Effector memory CD4-positive, alpha-beta T cell (primary cell): ENCODE results near the gene SLC26A1.

Source experiments
- DNase-seq, 3 donors: peaks; one replicate each; pipeline ENCODE4 v3.0.0-alpha.2; 2020
- H3K27ac ChIP-seq: 2 replicates; pipeline ENCODE4 v1.7.0; 2013; ENCODE audit warnings: mild to moderate bottlenecking, low read length, moderate library complexity; ENCODE audit not compliant: insufficient read depth, poor library complexity, severe bottlenecking
- H3K27me3 ChIP-seq: replicated peaks from 2 replicates; pipeline ENCODE4 v1.7.0; 2013; ENCODE audit warnings: mild to moderate bottlenecking, low read length; ENCODE audit not compliant: insufficient read depth, control insufficient read depth, poor library complexity, severe bottlenecking
- H3K36me3 ChIP-seq: 2 replicates; pipeline ENCODE4 v1.7.0; 2013; ENCODE audit warnings: mild to moderate bottlenecking, low read length, moderate library complexity; ENCODE audit not compliant: control insufficient read depth, insufficient read depth
- H3K4me1 ChIP-seq: 2 replicates; pipeline ENCODE4 v1.7.0; 2013; ENCODE audit warnings: low read length, mild to moderate bottlenecking; ENCODE audit not compliant: control insufficient read depth, insufficient read depth, poor library complexity, severe bottlenecking
- H3K4me3 ChIP-seq: 2 replicates; pipeline ENCODE4 v1.7.0; 2013; ENCODE audit warnings: low read length, low read depth, mild to moderate bottlenecking; ENCODE audit not compliant: insufficient read depth, poor library complexity, severe bottlenecking
- H3K9me3 ChIP-seq: 2 replicates; pipeline ENCODE4 v1.7.0; 2013; ENCODE audit warnings: mild to moderate bottlenecking, low read length, moderate library complexity; ENCODE audit not compliant: control insufficient read depth

SLC26A1 gene

GRCh38 chr4:997375-998071 is 4.3 kb upstream of the SLC26A1 start:
- Histone ChIP-seq H3K27ac (no peak overlapping the region), H3K9me3 (no peaks in the 10 kb centered on the region), H3K4me3 (no peak overlapping the region), H3K4me1 (peaks cover 11% of the 10 kb centered on the region), H3K27me3 (peaks cover 31% of the 10 kb centered on the region), H3K36me3 (no peaks in the 10 kb centered on the region)
- no peak for DNase-seq

GRCh38 chr4:996997-997374 is 3.8 kb upstream of the SLC26A1 start:
- H3K36me3 ChIP-seq: no peaks in the 10 kb centered on the region
- no peak overlapping the region for H3K4me3 ChIP-seq
- H3K9me3 ChIP-seq: no peaks in the 10 kb centered on the region
- H3K27ac ChIP-seq: no peak overlapping the region
- no peak for DNase-seq
- H3K27me3 ChIP-seq: peaks cover 25% of the 10 kb centered on the region
- H3K4me1 ChIP-seq: peaks cover 8% of the 10 kb centered on the region

GRCh38 chr4:996030-996996 is 3.1 kb upstream of the SLC26A1 start:
- no peaks in the 10 kb centered on the region for H3K36me3 ChIP-seq
- H3K9me3 ChIP-seq: no peaks in the 10 kb centered on the region
- H3K27ac ChIP-seq: no peak overlapping the region
- H3K4me1 ChIP-seq: peaks cover 8% of the 10 kb centered on the region
- peaks cover 19% of the 10 kb centered on the region for H3K27me3 ChIP-seq
- no peak for DNase-seq
- H3K4me3 ChIP-seq: no peak overlapping the region

DNA sequence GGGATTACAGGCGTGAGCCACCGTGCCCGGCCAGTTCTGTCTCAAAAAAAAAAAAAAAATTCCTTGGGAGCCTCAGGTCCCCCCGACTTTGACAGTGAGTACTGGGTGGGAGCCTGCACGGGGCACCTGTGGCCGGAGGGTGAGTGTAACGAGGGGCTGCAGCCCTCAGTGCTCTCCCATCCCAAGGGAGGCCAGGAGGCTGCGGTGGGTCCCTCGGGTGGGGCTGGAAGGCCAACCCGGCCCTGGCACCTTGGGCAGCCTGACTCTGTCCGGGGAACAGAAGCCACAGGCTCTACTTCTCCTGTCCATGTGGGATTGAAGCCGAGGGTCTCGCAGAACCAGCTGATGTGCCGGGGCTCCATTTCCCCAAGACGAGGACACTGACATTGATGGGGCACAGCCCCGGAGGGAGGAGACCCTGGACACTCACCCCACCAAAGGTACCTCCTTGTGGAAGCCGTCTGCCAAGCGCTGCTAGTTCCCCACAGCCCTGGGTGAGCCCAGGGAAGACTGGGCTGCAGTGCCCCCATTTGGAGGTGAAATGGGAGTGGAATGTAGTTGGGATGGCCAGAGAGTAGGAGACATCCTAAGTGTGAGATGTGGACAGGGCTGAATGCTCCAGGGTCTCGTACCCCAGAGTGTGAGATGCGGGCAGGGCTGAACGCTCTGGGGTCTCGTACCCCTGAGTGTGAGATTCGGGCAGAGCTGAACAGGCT is 2.3 kb upstream of the SLC26A1 start:
- H3K9me3 ChIP-seq: no peaks in the 10 kb centered on the region
- H3K27me3 ChIP-seq: peaks cover 16% of the 10 kb centered on the region

DNA sequence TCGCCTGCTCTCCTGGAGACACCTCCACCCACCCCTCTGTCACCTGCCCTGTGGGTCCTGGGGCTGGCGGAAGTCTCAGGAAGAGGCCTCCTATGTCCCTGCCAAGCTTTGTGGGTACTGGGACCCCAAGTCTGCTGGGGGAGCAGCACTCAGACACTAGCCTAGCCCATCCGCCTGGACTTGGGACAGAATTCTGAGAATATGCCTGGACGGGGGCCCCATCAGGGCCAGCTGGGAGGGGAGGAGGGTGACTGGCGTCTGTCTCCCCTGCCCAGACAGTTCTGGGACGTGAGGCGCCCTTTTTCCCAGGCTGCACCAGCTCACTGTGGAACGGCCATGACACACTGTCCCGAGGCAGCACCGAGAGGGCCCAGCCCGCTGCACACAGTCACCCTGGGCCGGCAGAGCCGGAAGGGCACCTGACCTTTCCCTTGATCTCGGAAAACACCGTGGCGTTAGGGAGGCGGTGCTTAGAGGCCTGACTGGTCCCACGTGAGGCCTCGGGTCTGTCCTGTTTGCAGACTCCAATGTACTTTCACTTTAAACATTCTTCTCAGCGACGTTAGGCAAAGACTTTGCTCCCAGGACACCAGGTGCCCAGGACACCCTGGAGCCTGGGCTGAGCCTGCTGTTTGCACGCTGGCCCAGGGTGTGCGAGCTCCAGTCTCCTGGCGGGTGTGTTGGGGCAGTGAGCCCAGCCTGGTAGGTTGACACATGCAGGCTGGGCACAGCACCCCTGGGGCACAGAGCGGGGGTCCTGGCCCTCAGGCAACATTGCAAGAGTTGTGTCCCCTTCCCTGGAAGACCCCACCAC is 700 bp downstream of the SLC26A1 start:
- Histone ChIP-seq H3K4me3 (no peak overlapping the region), H3K36me3 (peaks cover 12% of the 10 kb centered on the region), H3K4me1 (peaks cover 5% of the 10 kb centered on the region), H3K27ac (no peak overlapping the region), H3K27me3 (peaks cover 7% of the 10 kb centered on the region), H3K9me3 (no peaks in the 10 kb centered on the region)
- DNase-seq: no peak

More for the DNA sequence above, 2.3 kb upstream of the SLC26A1 start:
- H3K36me3 ChIP-seq: peaks cover 3% of the 10 kb centered on the region
- no peak overlapping the region for H3K4me3 ChIP-seq
- no peak overlapping the region for H3K27ac ChIP-seq
- DNase-seq: no peak
- H3K4me1 ChIP-seq: peaks cover 8% of the 10 kb centered on the region

- DNase-seq: no peak
- Histone ChIP-seq H3K27ac (no peak overlapping the region), H3K36me3 (peaks cover 12% of the 10 kb centered on the region), H3K27me3 (peaks cover 2% of the 10 kb centered on the region), H3K9me3 (no peaks in the 10 kb centered on the region), H3K4me3 (no peak overlapping the region), H3K4me1 (peaks cover 8% of the 10 kb centered on the region)
Observed at GRCh38 chr4:991451-992296, 1.5 kb downstream of the SLC26A1 start.

DNA sequence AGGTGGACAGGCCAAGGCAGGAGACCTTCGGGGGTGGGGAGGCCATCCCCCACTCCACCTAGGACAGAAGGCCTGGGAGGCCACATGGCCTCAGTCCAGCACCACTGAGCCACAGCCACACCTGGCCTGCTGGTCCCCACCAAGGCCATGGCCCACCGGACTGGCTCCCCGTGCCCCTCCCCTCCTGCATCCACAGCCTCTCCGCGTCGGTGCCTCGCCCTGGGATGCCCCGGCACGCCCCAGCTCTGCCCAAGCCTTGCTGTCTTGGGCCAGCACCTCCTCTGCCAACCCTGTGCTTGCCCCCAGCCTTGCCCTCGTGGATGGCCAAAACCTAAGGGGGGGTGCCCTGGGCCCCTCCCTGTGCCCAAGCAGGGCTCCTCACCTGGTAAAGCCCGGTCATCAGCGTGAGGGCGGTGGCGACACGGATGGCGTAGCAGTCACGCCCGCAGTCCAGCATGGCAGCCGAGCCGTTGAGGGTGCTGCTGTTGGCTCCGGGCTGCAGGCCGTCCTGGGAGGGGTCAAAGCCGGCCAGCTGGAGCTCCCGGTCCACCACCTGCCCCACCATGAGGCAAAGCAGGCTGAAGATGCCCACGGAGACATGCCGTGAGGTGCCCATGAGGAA is 2.3 kb downstream of the SLC26A1 start:
- Histone ChIP-seq H3K4me3 (no peak overlapping the region), H3K27me3 (no peaks in the 10 kb centered on the region)

DNA sequence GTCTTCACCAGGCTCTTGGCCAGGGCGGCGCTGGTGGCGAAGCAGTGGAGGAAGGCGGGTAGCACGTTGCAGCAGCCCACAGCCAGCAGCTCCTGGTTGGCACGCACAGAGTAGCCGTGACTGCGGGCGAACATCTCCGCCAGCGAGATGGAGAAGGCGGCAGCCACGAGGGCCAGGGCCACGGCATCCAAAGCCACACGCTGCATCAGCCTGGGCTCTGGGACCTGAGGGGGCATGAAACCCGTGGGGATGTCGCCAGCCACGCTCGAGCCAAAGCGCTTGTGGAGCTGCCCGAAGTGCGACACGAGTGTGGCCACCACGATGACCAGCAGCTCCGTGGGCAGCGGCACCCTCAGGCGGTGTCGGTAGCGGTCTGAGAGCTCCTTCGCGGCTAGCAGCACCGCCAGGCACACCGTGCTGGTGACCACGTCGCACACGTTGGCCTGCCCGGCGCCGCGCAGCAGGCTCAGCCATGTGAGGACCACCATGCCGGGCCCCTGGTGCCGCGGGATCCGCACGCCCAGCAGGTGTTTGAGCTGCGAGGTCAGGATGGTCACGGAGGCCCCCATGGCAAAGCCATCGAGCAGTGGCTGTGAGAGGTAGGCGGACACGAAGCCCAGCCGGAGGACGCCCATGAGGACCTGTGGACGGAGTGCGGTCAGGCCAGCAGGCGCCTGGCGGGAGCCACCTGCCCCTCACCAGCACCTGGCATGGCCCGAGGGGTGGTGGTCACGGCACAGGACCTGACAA is 3.3 kb downstream of the SLC26A1 start:
- no peak for DNase-seq
- H3K4me3 ChIP-seq: no peak overlapping the region
- H3K36me3 ChIP-seq: peaks cover 12% of the 10 kb centered on the region
- peaks cover 15% of the 10 kb centered on the region for H3K4me1 ChIP-seq
- H3K27ac ChIP-seq: no peak overlapping the region
- no peaks in the 10 kb centered on the region for H3K9me3 ChIP-seq
- H3K27me3 ChIP-seq: no peaks in the 10 kb centered on the region

More for the DNA sequence above, 2.3 kb downstream of the SLC26A1 start:
- Histone ChIP-seq H3K9me3 (no peaks in the 10 kb centered on the region), H3K27ac (no peak overlapping the region), H3K36me3 (peaks cover 12% of the 10 kb centered on the region), H3K4me1 (peaks cover 14% of the 10 kb centered on the region)
- DNase-seq: no peak
